Measurements from ENCODE around the gene RNF4.
"Not testable (repeated sequence)": the region's sequence is repeated elsewhere in the genome, so short reads cannot be mapped to it uniquely, and the experiment has no call there.

The RNF4 gene

DNA sequence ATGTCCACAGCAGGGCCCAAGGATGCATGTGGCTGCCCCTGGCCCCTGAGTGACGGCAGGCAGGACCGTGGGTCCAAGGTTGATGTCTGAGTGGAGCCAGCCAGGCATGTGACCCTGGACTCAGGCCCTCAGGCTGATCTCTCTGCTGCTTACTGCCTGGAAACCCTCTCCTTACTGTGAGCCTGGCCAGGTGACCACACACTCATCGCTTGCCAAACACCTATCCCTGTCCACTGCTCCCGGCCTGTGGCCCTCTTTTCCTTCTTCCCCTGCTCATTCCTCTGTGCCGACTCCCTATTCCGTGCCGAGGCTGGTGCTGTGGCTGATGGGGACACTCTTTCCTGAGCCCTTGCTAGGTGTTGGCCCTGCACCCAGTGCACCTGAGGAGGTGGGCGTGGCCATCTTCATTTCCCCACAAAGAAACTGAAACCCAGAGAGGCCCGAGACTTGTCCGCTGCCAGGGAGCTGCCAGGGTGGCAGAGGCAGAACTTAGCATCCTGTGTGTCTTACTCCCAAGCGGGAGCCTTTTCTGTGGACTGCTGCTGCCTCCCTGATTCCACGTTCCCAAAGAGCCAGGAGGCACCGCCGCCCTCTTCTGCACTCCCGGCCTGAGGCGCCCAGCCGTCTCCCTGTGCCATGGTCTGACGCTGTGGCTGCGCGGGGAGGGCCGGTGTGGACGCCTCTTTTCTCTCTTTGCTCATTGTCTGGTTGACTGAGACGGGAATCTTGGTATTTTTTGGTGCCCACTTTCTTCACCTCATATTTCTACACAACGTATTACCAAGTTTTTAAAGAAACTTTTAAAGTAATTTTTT lies 11.2 kb upstream of the RNF4 start:
- no peak for DNase-seq (ENCODE audit: low read depth in 2 of 2)

DNA sequence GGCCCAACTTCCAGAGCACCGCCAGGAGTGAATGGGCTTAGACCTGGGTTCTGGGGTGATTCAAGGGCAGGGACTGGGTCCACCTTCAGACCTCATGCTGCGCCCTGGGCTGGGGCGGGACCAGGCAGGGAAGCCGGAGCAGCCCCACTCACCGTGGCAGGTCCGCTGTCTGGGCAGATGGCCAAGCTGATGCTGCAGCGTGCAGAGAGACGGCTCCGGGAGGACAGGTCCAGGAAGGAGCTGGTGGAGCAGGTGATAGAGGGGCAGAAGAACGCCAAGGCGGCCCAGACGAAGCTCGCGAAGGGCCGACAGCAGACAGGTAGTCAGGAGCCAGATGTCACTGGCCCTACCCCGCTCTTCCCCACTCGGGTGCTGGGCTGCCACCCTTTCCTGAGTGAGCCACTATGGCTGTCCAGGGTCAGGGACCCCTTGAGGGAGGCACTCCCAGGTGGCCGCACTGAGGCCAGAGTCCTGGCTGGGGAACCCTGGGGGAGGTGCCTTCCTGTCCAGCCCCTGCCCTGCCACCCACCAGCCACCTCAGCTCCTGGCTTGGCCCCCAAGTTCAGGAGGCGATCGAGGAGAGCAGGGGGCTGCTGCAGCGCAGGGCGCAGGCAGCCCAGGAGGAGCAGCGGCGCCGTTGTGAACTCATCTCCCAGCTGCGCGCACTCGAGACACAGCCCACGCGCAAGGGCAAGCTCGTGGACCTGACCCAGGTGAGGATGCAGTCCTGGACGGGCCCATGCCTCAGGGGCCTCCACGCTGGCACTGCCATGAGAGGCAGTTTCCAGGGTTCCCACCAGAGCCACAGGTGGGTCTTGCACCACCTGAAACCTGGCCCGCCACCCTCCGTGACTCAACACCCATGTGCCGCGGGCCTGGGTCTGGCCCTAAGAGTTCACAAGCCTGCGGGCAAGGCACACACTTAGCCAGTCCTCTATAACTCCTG lies 10.1 kb upstream of the RNF4 start:
- DNase-seq (ENCODE audit: low read depth in 2 of 2) = no peak

DNA sequence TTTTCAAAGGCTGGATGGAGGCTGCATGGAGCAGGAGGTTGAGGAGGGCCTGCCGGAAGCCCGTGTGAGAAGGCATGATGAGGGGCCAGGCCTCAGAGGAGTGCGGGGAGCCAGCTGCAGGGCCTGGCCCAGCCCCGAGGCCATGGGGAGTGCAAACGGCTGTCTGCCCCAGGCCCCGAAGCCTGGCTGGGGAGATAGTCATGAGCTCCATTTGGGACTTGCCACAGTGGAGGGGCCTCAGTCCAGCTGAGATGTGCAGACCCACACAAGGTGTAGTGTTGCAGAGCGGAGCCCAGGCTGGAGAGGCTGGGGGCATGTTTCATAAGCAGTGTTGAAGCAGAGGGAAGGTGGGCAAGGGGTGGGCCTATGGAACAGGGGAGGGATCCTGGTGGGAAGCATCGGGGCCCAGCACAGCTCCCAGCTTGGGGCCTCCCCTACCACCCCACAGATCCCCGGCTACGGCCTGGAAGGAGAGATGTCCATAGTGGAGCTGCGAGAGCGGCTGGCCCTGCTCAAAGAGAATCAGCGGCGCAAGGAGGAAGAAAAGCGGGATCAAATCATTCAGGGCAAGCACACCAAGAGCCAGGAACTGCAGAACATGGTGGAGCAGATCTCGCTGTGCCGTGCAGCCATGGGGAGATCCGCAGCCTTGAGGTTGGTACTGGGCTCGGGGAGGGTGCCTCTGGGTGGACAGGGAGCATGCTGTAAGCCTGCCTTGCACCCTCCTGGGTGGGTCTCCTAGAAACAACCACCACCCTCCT lies 9.1 kb upstream of the RNF4 start:
- DNase-seq (ENCODE audit: low read depth in 2 of 2) = no peak

DNA sequence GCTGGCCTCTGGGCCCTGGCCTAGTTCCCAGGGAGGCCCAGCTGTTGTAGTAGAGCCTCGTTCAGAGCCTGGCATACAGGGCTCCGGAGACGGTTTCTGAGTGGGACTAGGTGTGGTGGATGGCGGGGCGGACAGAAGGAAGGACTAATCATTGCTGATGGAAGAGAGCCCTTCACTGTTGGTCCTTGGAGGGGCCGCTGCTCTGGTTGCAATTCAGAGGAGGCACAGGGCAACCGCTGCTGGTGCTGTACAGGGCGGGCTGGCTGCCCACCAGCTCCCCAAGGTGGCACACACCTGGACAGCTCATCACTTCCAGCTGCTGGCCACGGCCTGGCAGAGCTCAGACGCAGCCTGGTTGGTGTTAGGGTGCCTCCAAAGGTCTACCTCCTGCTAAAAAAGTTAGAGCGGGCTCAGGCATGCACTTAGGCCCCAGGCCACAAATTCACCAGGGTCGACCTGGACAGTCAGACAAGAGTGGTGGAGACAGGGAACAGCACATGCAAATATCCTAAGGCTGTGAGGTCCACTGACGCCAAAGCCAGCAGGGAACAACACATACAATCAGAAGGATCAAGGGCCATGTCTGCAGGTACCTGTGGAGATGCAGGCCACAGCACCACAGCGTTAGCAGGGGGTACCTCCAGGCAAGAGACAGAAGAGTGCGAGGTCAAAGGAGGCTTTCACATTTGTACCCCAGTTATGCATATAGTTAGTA lies 7.5 kb upstream of the RNF4 start:
- no peak for DNase-seq (ENCODE audit: low read depth in 2 of 2)

DNA sequence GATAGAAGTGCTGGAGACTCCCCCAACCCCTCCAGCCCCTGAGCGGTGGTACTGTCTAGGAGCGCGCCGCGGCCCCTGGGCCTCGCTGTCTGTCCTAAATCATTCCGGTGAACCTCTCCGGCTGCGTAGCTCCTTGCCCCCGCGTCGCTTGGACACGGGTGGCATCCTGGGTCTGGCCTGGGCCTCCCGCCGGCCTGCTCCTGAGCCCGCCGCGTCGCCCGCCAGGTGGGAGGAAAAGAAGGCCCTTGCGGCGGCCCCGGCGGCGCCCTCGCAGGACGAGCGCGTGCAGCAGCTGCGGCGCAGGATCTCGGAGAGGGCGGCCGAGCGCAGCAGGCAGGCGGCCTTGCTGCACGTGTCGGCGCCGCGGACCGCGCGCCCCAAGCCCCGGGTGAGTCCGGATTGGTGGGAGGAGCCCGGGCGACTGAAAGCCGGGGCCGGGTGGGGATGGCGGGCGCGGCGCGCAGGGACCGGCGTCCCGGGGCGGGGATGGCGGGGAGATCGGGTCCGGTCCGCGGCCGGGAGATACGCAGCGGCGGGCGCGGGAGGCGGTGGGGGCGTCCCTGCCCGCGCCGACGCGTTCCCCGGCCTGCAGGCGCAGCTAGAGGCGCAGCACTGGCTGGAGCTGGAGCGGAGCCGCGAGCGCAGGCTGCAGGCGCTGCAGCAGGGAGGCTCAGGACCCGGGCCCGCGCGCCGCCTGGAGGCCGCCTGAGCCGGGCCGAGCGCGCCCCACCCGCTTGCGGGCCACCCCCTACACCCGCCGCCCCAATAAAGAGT lies 6.5 kb upstream of the RNF4 start:
- peak; percentile 35 to 41 for DNase-seq (ENCODE audit: low read depth in 2 of 2)

DNA sequence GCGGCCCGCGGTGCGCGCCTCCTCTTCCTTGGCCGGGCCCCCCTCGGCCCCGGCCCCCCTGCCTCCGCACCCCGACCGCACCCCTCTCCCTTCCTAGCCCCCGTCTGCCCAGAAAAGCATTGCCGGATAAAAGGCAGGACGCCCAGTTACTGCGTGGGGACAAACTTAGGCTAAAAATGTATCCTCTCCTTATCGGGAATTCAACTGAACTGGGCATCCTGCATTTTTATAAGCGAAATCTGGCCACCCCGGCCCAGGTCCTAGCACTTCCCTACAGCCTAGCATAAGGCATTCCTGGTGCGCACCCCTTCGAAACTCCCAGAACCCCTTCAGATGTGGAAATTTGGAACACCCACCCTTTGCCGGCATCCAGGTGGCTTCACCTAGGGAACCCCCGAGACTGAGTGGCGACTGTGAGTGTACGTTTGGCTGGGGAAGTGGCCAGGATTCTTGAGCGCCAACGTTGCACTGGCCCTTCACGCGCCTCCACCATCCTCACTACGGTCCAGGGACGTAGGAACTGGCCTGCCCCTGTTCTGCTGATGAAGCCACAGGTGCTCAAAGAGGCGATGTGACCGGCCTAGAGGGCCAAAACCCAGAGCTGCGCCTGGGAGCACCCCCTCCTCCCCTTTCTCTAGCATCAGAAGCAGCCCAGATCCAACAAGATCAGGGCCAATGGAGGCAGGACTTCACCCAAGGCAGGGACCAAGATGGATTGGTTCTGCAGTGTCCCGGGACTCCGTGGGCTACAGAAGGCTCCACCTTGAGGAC lies 5.7 kb upstream of the RNF4 start:
- no peak for DNase-seq (ENCODE audit: low read depth in 2 of 2)

DNA sequence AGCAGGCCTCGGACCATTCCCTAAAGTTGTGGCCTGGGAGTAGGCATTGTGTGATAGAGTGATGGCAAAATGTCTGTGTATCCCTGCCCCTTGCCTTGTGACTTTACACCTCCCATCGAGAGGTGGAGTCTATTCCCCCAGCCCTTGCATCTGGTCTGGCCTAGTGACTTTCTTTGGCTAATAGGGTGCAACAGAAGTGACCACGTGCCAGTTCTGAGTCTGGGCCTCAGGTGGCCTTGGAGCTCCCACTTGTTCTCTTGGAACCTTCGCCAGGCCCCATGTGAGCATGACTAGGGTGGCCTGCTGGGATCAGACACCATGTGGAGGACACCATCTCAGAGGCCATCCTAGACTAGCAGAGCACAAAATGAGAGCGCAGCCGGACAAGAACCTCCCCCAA lies 3.9 kb upstream of the RNF4 start:
- no peak for DNase-seq (ENCODE audit: low read depth in 2 of 2)

DNA sequence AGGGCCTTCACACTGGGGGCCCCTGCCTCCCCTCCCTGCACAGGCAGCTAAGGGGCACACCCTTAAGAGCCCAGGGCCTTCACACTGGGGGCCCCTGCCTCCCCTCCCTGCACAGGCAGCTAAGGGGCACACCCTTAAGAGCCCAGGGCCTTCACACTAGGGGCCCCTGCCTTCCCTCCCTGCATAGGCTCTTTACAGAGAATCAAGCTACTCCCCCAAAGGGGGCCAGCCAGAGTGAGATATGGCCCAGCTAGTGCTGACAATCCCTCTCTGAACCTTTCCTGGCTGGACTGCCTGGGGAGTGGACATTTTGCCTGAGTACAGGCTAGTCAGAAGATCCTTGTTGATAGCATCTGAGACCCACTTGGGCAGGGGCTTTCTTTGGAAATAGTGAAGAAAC lies 3.4 kb upstream of the RNF4 start:
- DNase-seq (ENCODE audit: low read depth in 2 of 2) = not testable (repeated sequence)

DNA sequence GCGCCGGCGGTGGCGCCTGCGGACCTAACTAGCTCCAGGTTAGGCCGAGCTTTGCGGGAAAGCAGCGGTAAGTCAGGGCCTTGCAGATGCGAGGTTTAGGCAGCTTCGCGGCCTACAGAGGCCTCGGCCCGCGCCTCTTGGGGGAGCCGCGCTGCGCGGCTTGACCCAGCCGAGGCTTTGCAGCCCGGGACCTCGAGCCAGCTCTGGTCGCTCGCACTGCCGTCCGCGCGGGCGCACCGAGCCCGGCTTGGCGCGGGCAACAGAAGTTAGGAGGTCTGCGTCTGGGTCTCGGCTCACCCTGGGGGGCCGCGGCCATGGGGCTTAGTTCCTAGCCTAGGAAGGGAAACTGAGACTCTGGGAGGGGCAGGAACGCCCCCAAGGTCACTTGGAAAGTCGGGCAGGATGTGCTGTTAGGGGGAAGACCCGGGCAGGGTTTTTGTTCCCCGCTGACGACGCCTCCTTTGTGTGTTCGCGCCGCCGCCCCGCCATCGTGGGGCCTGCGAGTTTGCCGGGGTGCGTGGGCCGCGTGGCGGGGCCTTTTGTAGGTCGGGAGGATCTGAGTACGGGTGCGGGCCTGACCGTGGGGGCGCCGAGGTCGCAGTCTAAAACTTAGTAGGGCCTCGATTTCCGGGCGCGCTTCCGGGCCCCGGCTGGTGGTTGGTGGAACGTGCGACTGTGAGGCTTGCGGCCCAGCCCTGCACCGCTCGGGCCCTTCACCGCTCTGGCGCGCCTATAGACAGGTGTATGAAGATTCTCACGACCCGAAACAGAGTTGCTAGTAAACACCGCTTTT lies 482 bp downstream of the RNF4 start:
- peak; percentile 39 to 45 for DNase-seq (ENCODE audit: low read depth in 2 of 2)

DNA sequence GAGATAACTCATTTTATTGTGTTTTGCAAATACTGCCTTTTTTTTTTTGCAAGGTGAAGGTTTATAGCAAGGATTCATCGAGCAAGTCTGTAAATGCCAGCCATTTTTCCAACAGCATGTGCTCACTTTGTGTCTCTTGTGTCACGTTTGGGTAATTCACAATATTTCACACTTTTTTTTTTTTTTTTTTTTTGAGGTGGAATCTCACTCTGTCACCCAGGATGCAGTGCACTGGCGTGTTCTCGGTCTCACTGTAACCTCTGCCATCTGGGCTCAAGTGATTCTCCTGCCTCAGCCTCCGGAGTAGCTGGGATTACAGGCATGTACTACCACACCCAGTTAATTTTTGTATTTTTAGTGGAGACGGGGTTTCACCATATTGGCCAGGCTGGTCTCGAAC lies 1.9 kb downstream of the RNF4 start:
- no peak for DNase-seq (ENCODE audit: low read depth in 2 of 2)

DNA sequence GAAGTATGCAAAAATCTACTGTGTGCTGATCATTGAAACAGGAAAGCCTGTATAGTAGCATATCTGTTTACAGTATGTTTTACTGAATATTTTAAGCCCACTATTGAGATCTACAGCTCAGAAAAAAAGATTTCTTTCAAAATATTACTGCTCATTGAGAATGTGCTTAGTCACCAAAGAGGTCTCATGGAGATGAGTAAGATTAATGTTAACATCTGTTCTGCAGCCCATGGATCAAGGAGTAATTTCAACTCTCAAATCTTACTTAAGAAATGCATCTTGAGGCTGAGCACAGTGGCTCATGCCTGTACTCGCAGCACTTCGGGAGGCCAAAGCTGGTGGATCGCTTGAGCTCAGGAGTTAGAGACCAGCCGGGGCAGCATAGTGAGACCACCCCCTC lies 3.3 kb downstream of the RNF4 start:
- DNase-seq (ENCODE audit: low read depth in 2 of 2) = no peak

DNA sequence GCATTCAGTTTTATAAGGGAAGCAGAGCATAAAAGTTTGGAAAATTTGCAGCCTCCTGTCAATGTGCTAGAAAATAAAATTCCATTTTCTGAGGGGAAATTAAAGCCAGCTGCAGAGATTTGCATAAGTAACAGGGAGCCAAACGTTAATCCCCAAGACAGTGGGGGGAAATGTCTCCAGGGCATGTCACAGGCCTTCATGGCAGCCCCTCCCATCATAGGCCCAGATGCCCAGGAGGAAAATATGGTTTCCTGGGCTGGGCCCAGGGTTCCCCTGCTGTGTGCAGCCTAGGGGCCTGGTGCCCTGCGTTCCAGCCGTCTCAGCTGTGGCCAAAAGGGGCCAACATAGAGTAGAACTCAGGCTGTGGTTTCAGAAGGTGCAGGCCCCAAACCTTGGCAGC lies 9.3 kb downstream of the RNF4 start:
- DNase-seq (ENCODE audit: low read depth in 2 of 2) = no peak

DNA sequence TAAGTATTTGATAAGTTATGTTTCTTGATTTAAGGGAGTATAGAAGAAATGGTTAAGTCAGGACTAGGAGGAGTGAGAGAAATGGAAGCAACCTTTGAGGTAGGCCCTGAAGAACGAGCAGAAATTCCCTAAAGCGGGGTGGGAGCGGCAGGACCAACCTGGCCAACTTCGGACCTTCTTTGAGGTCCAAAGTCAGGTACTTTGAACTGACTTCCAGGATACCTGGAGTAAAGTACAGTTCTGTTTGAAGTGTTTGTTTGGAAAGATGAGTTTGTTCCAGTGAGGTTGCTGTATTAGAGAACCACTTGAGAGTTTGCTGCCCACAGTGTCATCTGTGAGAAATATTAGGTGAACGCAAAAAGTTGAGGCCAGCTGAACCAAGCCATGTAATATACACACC lies 11.7 kb downstream of the RNF4 start:
- no peak for DNase-seq (ENCODE audit: low read depth in 2 of 2)

DNA sequence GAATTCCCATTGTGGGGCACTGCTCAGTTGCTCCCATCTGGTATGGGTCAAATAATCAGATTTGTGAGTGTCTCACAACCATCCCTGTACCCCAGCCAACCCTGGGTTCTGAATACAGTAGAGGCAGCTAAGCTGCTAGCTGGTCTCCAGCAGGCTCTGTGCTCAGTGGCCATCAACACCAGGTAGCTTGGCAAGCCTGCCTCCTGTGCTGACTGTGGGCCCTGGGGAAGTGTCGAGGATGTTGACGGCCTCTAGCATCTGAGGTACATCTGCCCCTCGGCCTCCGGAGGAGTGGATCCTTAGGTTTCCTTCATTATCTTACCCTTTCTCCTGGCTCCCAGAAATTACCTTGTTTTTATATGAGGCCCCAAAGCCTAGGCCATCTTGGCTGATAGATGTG lies 13.3 kb downstream of the RNF4 start:
- no peak for DNase-seq (ENCODE audit: low read depth in 2 of 2)

DNA sequence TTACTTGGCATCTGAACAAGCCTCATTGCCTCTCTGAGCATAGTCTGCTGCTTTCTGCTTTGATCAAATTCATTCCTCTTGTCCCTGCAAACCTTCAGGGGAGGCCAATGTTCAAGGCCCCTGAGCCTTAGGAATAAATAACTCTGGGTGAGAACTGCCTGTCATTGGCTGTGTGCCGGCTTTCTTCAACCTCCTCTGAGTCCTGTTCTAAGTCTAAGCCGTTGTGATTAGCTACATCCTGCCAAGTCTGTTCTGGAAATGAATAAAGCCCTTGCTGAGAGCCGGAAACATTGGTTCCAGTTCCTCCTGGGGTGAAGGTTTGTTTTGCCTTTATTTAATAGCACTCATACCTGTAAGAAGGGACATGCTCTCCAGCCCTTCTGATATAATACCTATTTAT lies 13.8 kb downstream of the RNF4 start:
- no peak for DNase-seq (ENCODE audit: low read depth in 2 of 2)

DNA sequence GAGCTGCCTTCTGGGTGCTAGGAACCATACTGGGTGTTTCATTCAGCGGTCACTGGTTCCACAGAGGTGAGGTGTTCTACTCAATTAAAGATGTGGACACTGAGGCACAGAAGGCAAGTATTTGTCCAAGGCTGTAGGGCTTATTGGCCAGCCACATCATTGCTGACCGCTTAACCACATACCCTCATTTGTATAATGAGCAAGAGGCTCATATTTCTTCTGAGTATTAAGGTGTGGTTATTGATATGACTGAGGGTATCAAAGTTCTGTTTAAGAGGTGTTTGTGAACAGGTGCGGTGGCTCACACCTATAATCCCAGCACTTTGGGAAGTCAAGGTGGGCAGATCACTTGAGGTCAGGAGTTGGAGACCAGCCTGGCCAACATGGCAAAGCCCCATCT lies 14.3 kb downstream of the RNF4 start:
- no peak for DNase-seq (ENCODE audit: low read depth in 2 of 2)

DNA sequence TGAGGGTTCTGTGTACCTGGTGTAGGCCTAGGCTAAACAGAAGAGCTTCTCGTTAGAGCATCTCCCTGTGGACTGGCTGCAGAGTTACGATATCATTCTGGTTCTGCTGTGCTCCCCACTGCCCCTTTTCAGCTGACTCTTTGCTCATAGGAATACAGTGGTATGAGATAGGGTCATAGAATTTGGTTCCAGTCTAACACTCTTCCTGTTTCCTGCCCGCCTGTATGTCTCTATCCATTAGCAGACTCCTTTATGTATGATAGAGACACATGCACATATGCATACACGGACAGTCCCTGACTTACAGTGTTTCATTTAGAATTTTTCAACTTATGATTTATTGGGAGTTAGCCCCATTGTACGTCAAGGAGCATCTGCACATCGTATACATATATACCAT lies 15.3 kb downstream of the RNF4 start:
- DNase-seq (ENCODE audit: low read depth in 2 of 2) = no peak

DNA sequence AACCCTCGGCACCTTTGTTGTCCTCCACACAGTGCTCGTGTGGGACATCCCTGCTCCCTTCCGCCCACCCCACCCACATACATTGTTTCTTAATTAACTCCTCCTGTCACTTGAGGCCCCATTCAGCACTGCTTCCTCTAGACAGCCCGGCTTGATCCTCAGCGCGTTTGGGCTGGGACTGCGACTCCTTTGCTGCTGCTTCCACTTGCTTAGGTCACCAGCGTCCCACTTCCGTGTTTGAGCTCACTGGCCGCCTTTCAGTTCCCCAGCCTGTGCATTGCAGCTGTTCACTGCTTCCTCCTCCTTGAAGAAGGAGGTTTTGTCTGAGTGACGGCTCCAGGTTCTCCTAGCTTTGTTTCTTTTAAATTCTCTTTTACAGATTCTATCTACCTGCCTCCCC lies 16.1 kb downstream of the RNF4 start:
- DNase-seq (ENCODE audit: low read depth in 2 of 2) = peak in 1 of 2 donors; percentile 21

DNA sequence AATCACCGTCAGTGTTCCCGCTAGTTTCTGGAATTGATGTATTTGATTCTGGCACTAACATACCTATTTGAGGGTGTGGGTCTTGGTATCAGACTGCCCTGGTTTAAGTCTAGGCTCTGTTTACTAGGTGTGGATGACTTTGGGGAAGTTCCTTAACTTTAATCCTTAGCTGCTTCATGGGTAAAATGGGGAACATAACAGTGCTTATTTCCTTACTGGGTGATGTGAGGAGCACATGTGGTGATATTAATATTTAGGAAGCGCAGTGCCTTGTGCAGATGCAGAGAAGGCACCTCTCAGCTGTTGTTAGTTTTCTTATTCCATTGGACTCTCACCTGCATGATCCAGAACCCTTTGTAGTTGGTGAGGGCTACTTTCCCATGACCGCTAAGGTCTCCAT lies 17.1 kb downstream of the RNF4 start:
- no peak for DNase-seq (ENCODE audit: low read depth in 2 of 2)
